ENCODE results near the gene BOLA1. TPM values are rescaled to one million over a fixed set of nuclear protein-coding genes. Genes with fewer than 3 reads are reported as not detected.
"Not testable (repeated sequence)": the region's sequence is repeated elsewhere in the genome, so short reads cannot be mapped to it uniquely, and the experiment has no call there.

BOLA1 gene
- total RNA-seq, 2 donors from 2014 or later, result 25.7 to 46.0 TPM

DNA sequence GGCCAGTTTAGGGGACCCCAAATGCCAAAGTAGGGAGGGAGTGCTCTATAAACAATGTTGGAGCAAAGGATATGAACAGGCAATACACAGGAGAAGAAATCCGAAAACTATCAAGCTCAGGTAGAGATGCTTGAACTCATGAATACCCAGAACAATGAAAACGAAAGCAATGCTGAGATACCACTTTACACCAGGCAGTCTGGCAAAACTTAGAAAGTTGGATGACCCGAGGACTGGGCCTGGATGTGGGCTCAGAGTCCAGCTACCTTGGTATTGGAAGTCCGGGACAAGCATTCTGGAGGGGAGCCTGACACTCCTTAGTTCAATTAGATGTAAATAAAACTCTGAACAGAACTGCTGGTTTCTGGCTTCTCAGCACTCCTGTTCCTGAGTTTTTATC is 26.3 kb upstream of the BOLA1 start:
- H3K9me3 ChIP-seq; ATAC-seq (ENCODE audit: insufficient number of reproducible peaks, low FRiP score, low read depth); DNase-seq (ENCODE audit: low spot score); H3K36me3 ChIP-seq; H3K27me3 ChIP-seq (replicated peaks; ENCODE audit: insufficient read depth); H3K27ac ChIP-seq; H3K4me1 ChIP-seq (ENCODE audit: control insufficient read depth in 1 of 2, low read depth in 2 of 2); H3K4me3 ChIP-seq: not testable (repeated sequence)

GRCh38 chr1:149877211-149877946 is 22.0 kb upstream of the BOLA1 start:
- TF ChIP-seq, protein P1, sequence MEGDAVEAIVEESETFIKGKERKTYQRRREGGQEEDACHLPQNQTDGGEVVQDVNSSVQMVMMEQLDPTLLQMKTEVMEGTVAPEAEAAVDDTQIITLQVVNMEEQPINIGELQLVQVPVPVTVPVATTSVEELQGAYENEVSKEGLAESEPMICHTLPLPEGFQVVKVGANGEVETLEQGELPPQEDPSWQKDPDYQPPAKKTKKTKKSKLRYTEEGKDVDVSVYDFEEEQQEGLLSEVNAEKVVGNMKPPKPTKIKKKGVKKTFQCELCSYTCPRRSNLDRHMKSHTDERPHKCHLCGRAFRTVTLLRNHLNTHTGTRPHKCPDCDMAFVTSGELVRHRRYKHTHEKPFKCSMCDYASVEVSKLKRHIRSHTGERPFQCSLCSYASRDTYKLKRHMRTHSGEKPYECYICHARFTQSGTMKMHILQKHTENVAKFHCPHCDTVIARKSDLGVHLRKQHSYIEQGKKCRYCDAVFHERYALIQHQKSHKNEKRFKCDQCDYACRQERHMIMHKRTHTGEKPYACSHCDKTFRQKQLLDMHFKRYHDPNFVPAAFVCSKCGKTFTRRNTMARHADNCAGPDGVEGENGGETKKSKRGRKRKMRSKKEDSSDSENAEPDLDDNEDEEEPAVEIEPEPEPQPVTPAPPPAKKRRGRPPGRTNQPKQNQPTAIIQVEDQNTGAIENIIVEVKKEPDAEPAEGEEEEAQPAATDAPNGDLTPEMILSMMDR (IDR thresholded peaks at IDR 0.05), result no peak
- Histone ChIP-seq H3K27ac (no peak overlapping the region), H3K4me3 (no peak overlapping the region), H3K27me3 (replicated peaks; ENCODE audit: insufficient read depth) (no peaks in the 10 kb centered on the region), H3K9me3 (no peaks in the 10 kb centered on the region), H3K4me1 (ENCODE audit: control insufficient read depth in 1 of 2, low read depth in 2 of 2) (no peaks in the 10 kb centered on the region), H3K36me3 (no peaks in the 10 kb centered on the region)
- no peak for ATAC-seq (ENCODE audit: insufficient number of reproducible peaks, low FRiP score, low read depth)
- no peak for DNase-seq (ENCODE audit: low spot score)

DNA sequence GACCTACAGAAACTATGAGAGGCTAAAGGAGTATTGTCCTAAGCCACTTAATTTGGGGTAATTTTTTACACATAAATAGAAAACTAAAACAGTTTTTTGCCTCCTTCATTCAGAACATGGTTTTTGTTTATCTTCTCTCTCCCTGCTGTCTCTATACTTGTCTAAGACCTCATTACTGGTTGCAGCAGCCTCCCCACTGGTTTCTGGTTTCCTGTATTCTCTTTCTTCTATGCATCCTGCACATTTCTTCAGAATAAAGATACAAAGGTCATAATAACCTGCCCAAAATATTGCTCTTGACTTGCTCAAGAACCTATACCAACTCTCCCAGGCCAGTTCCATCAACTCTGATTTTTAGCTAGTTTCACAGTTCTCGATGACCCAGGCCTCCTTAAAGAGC is 19.8 kb upstream of the BOLA1 start:
- DNase-seq (ENCODE audit: low spot score) (no peak), ATAC-seq (ENCODE audit: insufficient number of reproducible peaks, low FRiP score, low read depth) (no peak)

DNA sequence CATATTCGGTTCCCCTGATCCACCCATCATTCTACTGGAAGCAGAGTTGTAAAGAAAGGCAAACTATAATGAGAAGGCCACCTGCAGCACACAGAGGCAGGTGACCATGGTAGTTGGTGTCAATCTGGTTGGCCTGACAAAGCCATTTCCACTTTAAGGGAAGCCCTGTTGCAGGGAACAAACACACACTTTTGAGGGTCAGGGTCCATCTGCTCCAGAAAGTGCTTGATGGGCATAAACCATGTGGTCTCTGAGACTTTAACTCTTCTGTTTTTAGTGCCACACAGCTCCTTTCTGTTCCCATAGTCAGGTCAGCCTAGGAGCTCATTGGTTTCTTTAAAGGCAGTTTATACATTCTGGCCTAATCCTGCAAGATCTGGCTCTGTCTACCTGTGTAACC is 17.5 kb upstream of the BOLA1 start:
- no peak for ATAC-seq (ENCODE audit: insufficient number of reproducible peaks, low FRiP score, low read depth)
- Histone ChIP-seq H3K36me3 (no peaks in the 10 kb centered on the region), H3K4me1 (ENCODE audit: control insufficient read depth in 1 of 2, low read depth in 2 of 2) (peaks cover 6 to 21% of the 10 kb centered on the region in 2 donors), H3K9me3 (no peaks in the 10 kb centered on the region), H3K27me3 (replicated peaks; ENCODE audit: insufficient read depth) (no peaks in the 10 kb centered on the region), H3K4me3 (no peak overlapping the region), H3K27ac (no peak overlapping the region)
- DNase-seq (ENCODE audit: low spot score), result no peak
- TF ChIP-seq, protein P1 (IDR thresholded peaks at IDR 0.05), result no peak

More for the DNA sequence above, 19.8 kb upstream of the BOLA1 start:
- H3K27ac ChIP-seq, result no peak overlapping the region
- no peaks in the 10 kb centered on the region for H3K36me3 ChIP-seq
- TF ChIP-seq, protein P1 (IDR thresholded peaks at IDR 0.05), result no peak
- H3K4me1 ChIP-seq (ENCODE audit: control insufficient read depth in 1 of 2, low read depth in 2 of 2), result peaks cover 5 to 14% of the 10 kb centered on the region in 2 donors
- H3K27me3 ChIP-seq (replicated peaks; ENCODE audit: insufficient read depth), result no peaks in the 10 kb centered on the region
- H3K9me3 ChIP-seq, result no peaks in the 10 kb centered on the region
- no peak overlapping the region for H3K4me3 ChIP-seq

GRCh38 chr1:149883598-149884247 is 15.6 kb upstream of the BOLA1 start:
- H3K4me3 ChIP-seq, result no peak overlapping the region

More at GRCh38 chr1:149883598-149884247, 15.6 kb upstream of the BOLA1 start:
- no peak for ATAC-seq (ENCODE audit: insufficient number of reproducible peaks, low FRiP score, low read depth)
- Histone ChIP-seq H3K27ac (no peak overlapping the region), H3K4me1 (ENCODE audit: control insufficient read depth in 1 of 2, low read depth in 2 of 2) (peaks cover 6 to 21% of the 10 kb centered on the region in 2 donors), H3K27me3 (replicated peaks; ENCODE audit: insufficient read depth) (no peaks in the 10 kb centered on the region), H3K9me3 (no peaks in the 10 kb centered on the region), H3K36me3 (no peaks in the 10 kb centered on the region)
- DNase-seq (ENCODE audit: low spot score), result no peak
- TF ChIP-seq, protein P1 (IDR thresholded peaks at IDR 0.05), result no peak
